B cell (primary cell): ENCODE data around the gene TFEB. TPM values are rescaled to one million over a fixed set of nuclear protein-coding genes. Genes with fewer than 3 reads are reported as not detected.

ENCODE experiments used
- ATAC-seq: fragments of 200-7000 bp; cut with Tn5 transposase; one replicate; pipeline ENCODE4 v1.10.0; 2021; ENCODE audit warnings: low read depth, mild to moderate bottlenecking, moderate number of reproducible peaks, moderate library complexity
- CTCF ChIA-PET: fragments of 350-600 bp; sonication (Branson Sonifier 250); formaldehyde crosslinking; loops from one replicate; lab custom pipeline; 2021; ENCODE audit warnings: antibody characterized with exemption, inconsistent platforms; lab: Charles Lee
- POLR2A ChIA-PET: fragments of 350-600 bp; sonication (Branson Sonifier 250); formaldehyde crosslinking; loops from one replicate; lab custom pipeline; 2021; ENCODE audit warnings: antibody characterized with exemption; lab: Charles Lee
- DNase-seq: peaks from one replicate; pipeline ENCODE4 v3.0.0; 2013
- H2AFZ ChIP-seq: 2 replicates; pipeline ENCODE4 v1.6.1; 2012; ENCODE audit warnings: mild to moderate bottlenecking, low read depth, low read length; ENCODE audit not compliant: insufficient read depth, poor library complexity, severe bottlenecking
- H3K27ac ChIP-seq, 2 donors: 1 replicate in 1 of 2; 2 replicates in 1 of 2; pipeline ENCODE4 v1.5.1; 2012 to 2013; ENCODE audit warnings: low read length in 2 of 2, mild to moderate bottlenecking in 2 of 2, moderate library complexity in 1 of 2
- H3K27me3 ChIP-seq, 4 experiments: fragments of 200-600 bp in 1 of 4; sonication (generic) in 1 of 4; replicated peaks in 1 of 4; 1 replicate in 2 of 4; 2 replicates in 2 of 4; pipeline versions ENCODE4 v1.6.1 to v1.7.0; 2013 to 2016; ENCODE audit warnings: low read length in 3 of 4, mild to moderate bottlenecking in 2 of 4, mixed read lengths in 1 of 4, moderate library complexity in 1 of 4; ENCODE audit not compliant: insufficient read depth in 4 of 4, control insufficient read depth in 3 of 4; ENCODE audit errors: control extremely low read depth in 1 of 4
- H3K36me3 ChIP-seq, 2 experiments: replicated peaks in 1 of 2; 1 replicate in 1 of 2; 2 replicates in 1 of 2; pipeline versions ENCODE4 v1.6.1 to v1.7.1; 2013; ENCODE audit warnings: low read length in 1 of 2; ENCODE audit not compliant: insufficient read depth in 2 of 2, control insufficient read depth in 1 of 2; ENCODE audit errors: control extremely low read depth in 1 of 2, extremely low read depth in 1 of 2
- H3K4me1 ChIP-seq, 2 donors: fragments of 200-600 bp in 1 of 2; sonication (generic) in 1 of 2; 1 replicate in 1 of 2; 2 replicates in 1 of 2; pipeline versions ENCODE4 v1.5.1 to v1.6.1; 2013 to 2017; ENCODE audit warnings: low read length in 2 of 2; ENCODE audit not compliant: control insufficient read depth in 2 of 2, insufficient read depth in 2 of 2
- H3K4me2 ChIP-seq: replicated peaks from 2 replicates; pipeline ENCODE3; 2012; ENCODE audit warnings: mild to moderate bottlenecking, low read depth, low read length; ENCODE audit not compliant: poor library complexity, severe bottlenecking
- H3K4me3 ChIP-seq, 5 experiments: fragments of 200-600 bp in 1 of 5; sonication (generic) in 1 of 5; 1 replicate in 3 of 5; 2 replicates in 2 of 5; pipeline versions ENCODE4 v1.5.1 to v1.7.0; 2011 to 2016; ENCODE audit warnings: low read length in 4 of 5, mild to moderate bottlenecking in 4 of 5, low read depth in 2 of 5, control low read depth in 1 of 5, moderate library complexity in 1 of 5; ENCODE audit not compliant: insufficient read depth in 1 of 5; ENCODE audit errors: control extremely low read depth in 1 of 5, extremely low read depth in 1 of 5
- H3K79me2 ChIP-seq: fragments of 200-600 bp; sonication (generic); one replicate; pipeline ENCODE4 v1.6.0; 2016; ENCODE audit warnings: low read length; ENCODE audit not compliant: control insufficient read depth, insufficient read depth
- H3K9ac ChIP-seq: fragments of 200-600 bp; sonication (generic); 2 replicates; pipeline ENCODE4 v1.6.1; 2017; ENCODE audit warnings: mild to moderate bottlenecking, low read length, moderate library complexity
- H3K9me3 ChIP-seq, 3 donors: one replicate each; pipeline versions ENCODE4 v1.6.1 to v1.7.1; 2013; ENCODE audit warnings: low read length in 2 of 3; ENCODE audit not compliant: control insufficient read depth in 2 of 3, insufficient read depth in 1 of 3; ENCODE audit errors: control extremely low read depth in 1 of 3
- H4K20me1 ChIP-seq: 2 replicates; pipeline ENCODE4 v1.6.0; 2012; ENCODE audit warnings: mild to moderate bottlenecking, low read length; ENCODE audit not compliant: insufficient read depth, control insufficient read depth, poor library complexity, severe bottlenecking
- H3K27ac Mint-ChIP-seq: one replicate; pipeline ENCODE4 v1.8.0; 2021; ENCODE audit warnings: mixed read lengths
- H3K27me3 Mint-ChIP-seq: one replicate; pipeline ENCODE4 v1.8.0; 2021; ENCODE audit warnings: mixed read lengths
- H3K4me1 Mint-ChIP-seq: one replicate; pipeline ENCODE4 v1.8.0; 2021; ENCODE audit warnings: mixed read lengths
- H3K4me3 Mint-ChIP-seq: one replicate; pipeline ENCODE4 v1.8.0; 2021; ENCODE audit warnings: mixed read lengths
- H3K9me3 Mint-ChIP-seq: one replicate; pipeline ENCODE4 v1.8.0; 2022; ENCODE audit warnings: mixed read lengths; ENCODE audit not compliant: insufficient read depth
- CTCF ChIP-seq: fragments of 200-600 bp; IDR thresholded peaks from one replicate; pipeline ENCODE4 v1.8.0; 2022; ENCODE audit warnings: antibody characterized with exemption, mild to moderate bottlenecking
- EZH2 ChIP-seq: IDR thresholded peaks from 2 replicates; pipeline ENCODE4 v1.6.1; 2012; ENCODE audit warnings: borderline replicate concordance, low read depth, mild to moderate bottlenecking, moderate library complexity, low read length; ENCODE audit not compliant: insufficient read depth, poor library complexity, severe bottlenecking
- WGBS: methylation state at CpG from one replicate; pipeline ENCODE4 v1.1.5; 2013; ENCODE audit warnings: missing lambda C conversion rate; ENCODE audit not compliant: insufficient coverage; 5-methylcytosine and 5-hydroxymethylcytosine counted together
- intact Hi-C: fragments of 100-400 bp; cut with micrococcal nuclease; formaldehyde crosslinking; loops from one replicate; pipeline ENCODE4 v1.10.0; 2022
- polyA plus RNA-seq: library from polyadenylated mRNA; depleted of rRNA; stranded (reverse); fragments of >200 nt; gene quantifications from 2 replicates; pipeline ENCODE4 v1.2.3, GENCODE V29; 2012
- total RNA-seq, 2 donors: library from RNA; stranded (reverse); fragments of 120-200 nt in 1 of 2; gene quantifications; 1 replicate in 1 of 2; 2 replicates in 1 of 2; pipeline versions ENCODE4 v1.2.3 to v1.2.4, GENCODE V29; 2013 to 2022

The TFEB gene
- total and polyA plus RNA-seq, 2 donors (not counting 1 experiment from before 2014, with no cell fraction given) = 113 to 148 TPM

- Histone ChIP-seq H3K27ac (peak overlapping the region; percentile 23 to 96), H3K36me3 (peaks cover 0 to 58% of the 10 kb centered on the region in 2 experiments), H3K4me3 (no peak overlapping the region), H4K20me1 (peaks cover 69% of the 10 kb centered on the region), H2AFZ (no peak overlapping the region), H3K4me1 (peaks cover 65 to 77% of the 10 kb centered on the region in 2 donors), H3K4me2 (peak overlapping the region; percentile 53), H3K27me3 (no peaks in the 10 kb centered on the region), H3K9ac (no peak overlapping the region), H3K9me3 (peaks cover 0 to 7% (median 0%) of the 10 kb centered on the region in 3 donors), H3K79me2 (peaks cover 95% of the 10 kb centered on the region)
- DNase-seq = no peak
- TF ChIP-seq CTCF (no peak), EZH2 (no peak)
- Mint-ChIP-seq H3K9me3 (no peaks in the 10 kb centered on the region), H3K27ac (peak overlapping the region; percentile 86), H3K4me1 (peaks cover 84% of the 10 kb centered on the region), H3K27me3 (no peaks in the 10 kb centered on the region), H3K4me3 (peak overlapping the region; percentile 42)
- no peak for ATAC-seq
- WGBS = 91% methylated on average over 14 of the region's 20 CpGs
- intact Hi-C loops = loop anchor here (10.0 kb wide), 1 partner anchor 194 kb away; the partner anchor contains the start of gene USP49
- POLR2A ChIA-PET = interaction anchor here (0.7 to 11.0 kb wide), 4 partner anchors 17 to 63 kb away, joined by 4 to 342 read pairs (median 7); partner anchors contain the start of gene TFEB
- CTCF ChIA-PET = interaction anchor here (1.0 to 3.5 kb wide), 5 partner anchors 11 to 34 kb away, joined by 3 to 23 read pairs (median 10); partner anchors contain the start of gene TFEB
Measured at GRCh38 chr6:41700463-41701347, 34.7 kb downstream of the TFEB start.
